Measurements from ENCODE around the gene NCK2. TPM values are rescaled to one million over a fixed set of nuclear protein-coding genes. Genes with fewer than 3 reads are reported as not detected.

Gene NCK2
- total and polyA plus RNA-seq, 2 of the 13 experiments (the other 11 are each of a cell fraction or from before 2014, with no cell fraction given) = 14.8 to 23.5 TPM

- no peaks in the 10 kb centered on the region for H3K9me3 ChIP-seq (ENCODE audit: low read length)
- in situ Hi-C loops (cut with HindIII; ENCODE audit: extremely low pct_ligation_motif_present, low pct_unique_long_range_greater_than_20kb) = no loop called here
- no peak overlapping the region for H3K4me2 ChIP-seq (ENCODE audit: low read depth, low read length)
- H3K9ac ChIP-seq (ENCODE audit: insufficient read depth, low read depth, low read length) = no peak overlapping the region
- no peaks in the 10 kb centered on the region for H3K36me3 ChIP-seq (replicated peaks in 1 of 2; ENCODE audit: control insufficient read depth in 1 of 2, insufficient read depth in 2 of 2, low read length in 2 of 2)
- H3K4me1 ChIP-seq (ENCODE audit: insufficient read depth, low read length) = 0 out of 2 replicates have a peak, but pooled peaks cover 7% of the 10 kb centered on the region
- FAIRE-seq (no peak), DNase-seq (ENCODE audit: low spot score) (no peak), ATAC-seq (no peak)
- no peak overlapping the region for H3K27ac ChIP-seq (ENCODE audit: extremely low read length, insufficient read depth, low read length)
- no peak overlapping the region for H3K4me3 ChIP-seq (replicated peaks in 1 of 3; ENCODE audit: insufficient read depth in 1 of 3, low read depth in 2 of 3, low read length in 3 of 3)
- BruUV-seq (replicated peaks) = no TSS peak
- H3K27me3 ChIP-seq (ENCODE audit: control insufficient read depth in 1 of 2, insufficient read depth in 2 of 2, low read length in 2 of 2) = no peaks in the 10 kb centered on the region
- intact Hi-C loops (cut with micrococcal nuclease; ENCODE audit: unreplicated experiment) = no loop called here
- peaks cover 35% of the 10 kb centered on the region for H3K79me2 ChIP-seq (ENCODE audit: insufficient read depth, low read length)
- 96% methylated on average over 8 of the region's 8 CpGs for WGBS (ENCODE audit: low lambda C conversion rate)
- H4K20me1 ChIP-seq (ENCODE audit: insufficient read depth, low read length) = peaks cover 2% of the 10 kb centered on the region
- no peak overlapping the region for H2AFZ ChIP-seq (ENCODE audit: low read length)
- CTCF ChIA-PET (ENCODE audit: low intra/inter-chr PET ratio, low total read pairs) = no interaction called here
- POLR2A ChIA-PET = no interaction called here
- TF ChIP-seq ZNF10 (CRISPR knock-in tag; IDR thresholded peaks at IDR 0.05; ENCODE audit: borderline replicate concordance, low read depth) (no peak), ZBTB39 (CRISPR knock-in tag; IDR thresholded peaks at IDR 0.05) (no peak), MXD3 (CRISPR knock-in tag; IDR thresholded peaks at IDR 0.05) (no peak), PAXIP1 (CRISPR knock-in tag; conservative IDR thresholded peaks at IDR 0.05) (no peak)
Observed at GRCh38 chr2:105760191-105760590, 15.5 kb downstream of the NCK2 start.

Data from HepG2 (cell line).